Measurements from ENCODE around the gene SPATA7.

- TF ChIP-seq CTCF (IDR thresholded peaks at IDR 0.05) (no peak), POLR2A (IDR thresholded peaks at IDR 0.05) (no peak)
Observed at GRCh38 chr14:88364710-88365413, 20.6 kb upstream of the SPATA7 start.
